Thyroid gland (tissue), 4 donors: Measurements from ENCODE around the gene CLDN5. TPM values are rescaled to one million over a fixed set of nuclear protein-coding genes. Genes with fewer than 3 reads are reported as not detected.

ENCODE experiments used
- DNase-seq, 2 donors: peaks; one replicate each; pipeline ENCODE4 v3.0.0-alpha.2; 2019
- H3K27ac ChIP-seq, 3 donors: fragments of 200-600 bp; sonication (generic); 1 replicate in 2 of 3; 2 replicates in 1 of 3; pipeline ENCODE4 v1.5.1; 2016 to 2019; ENCODE audit warnings: mild to moderate bottlenecking in 1 of 3, moderate library complexity in 1 of 3
- H3K27me3 ChIP-seq: fragments of 200-600 bp; sonication (generic); one replicate; pipeline ENCODE4 v1.5.1; 2019
- H3K36me3 ChIP-seq, 2 donors: fragments of 200-600 bp; sonication (generic); one replicate each; pipeline ENCODE4 v1.5.1; 2016 to 2019
- H3K4me1 ChIP-seq, 2 donors: fragments of 200-600 bp; sonication (generic); one replicate each; pipeline ENCODE4 v1.5.1; 2017 to 2019
- H3K4me3 ChIP-seq, 3 donors: fragments of 200-600 bp; sonication (generic); replicated peaks in 1 of 3; 1 replicate in 2 of 3; 2 replicates in 1 of 3; pipeline ENCODE4 v1.5.1; 2016; ENCODE audit warnings: mild to moderate bottlenecking in 1 of 3
- H3K9me3 ChIP-seq: fragments of 200-600 bp; sonication (generic); one replicate; pipeline ENCODE4 v1.5.1; 2017
- POLR2A ChIP-seq, 2 donors: fragments of 450-650 bp; IDR thresholded peaks; one replicate each; pipeline ENCODE4 v1.6.1; 2017; ENCODE audit warnings: antibody characterized with exemption in 2 of 2, mild to moderate bottlenecking in 2 of 2, moderate library complexity in 1 of 2
- WGBS, 2 donors: methylation state at CpG; one replicate each; pipeline ENCODE4 v1.1.5; 2017; 5-methylcytosine and 5-hydroxymethylcytosine counted together
- intact Hi-C: fragments of 100-400 bp; cut with DNase I; formaldehyde crosslinking; loops from one replicate; pipeline ENCODE4 v1.15.1; 2023
- total RNA-seq, 4 donors: library from RNA; depleted of rRNA; stranded (reverse); fragments of >200 nt; gene quantifications; one replicate each; pipeline ENCODE4 v1.2.3, GENCODE V29; 2016
- TF ChIP-seq, protein P1 (sequence below), 6 experiments: fragments of 200-600 bp in 3 of 6; fragments of 450-650 bp in 3 of 6; sonication (generic) in 3 of 6; IDR thresholded peaks; one replicate each; pipeline ENCODE4 v1.5.1; 2016 to 2019; ENCODE audit warnings: antibody characterized with exemption in 6 of 6, mild to moderate bottlenecking in 2 of 6, inconsistent platforms in 1 of 6, moderate library complexity in 1 of 6

CLDN5 gene
- total RNA-seq, 4 donors from 2014 or later: 71.8 to 303 (median 131) TPM

DNA sequence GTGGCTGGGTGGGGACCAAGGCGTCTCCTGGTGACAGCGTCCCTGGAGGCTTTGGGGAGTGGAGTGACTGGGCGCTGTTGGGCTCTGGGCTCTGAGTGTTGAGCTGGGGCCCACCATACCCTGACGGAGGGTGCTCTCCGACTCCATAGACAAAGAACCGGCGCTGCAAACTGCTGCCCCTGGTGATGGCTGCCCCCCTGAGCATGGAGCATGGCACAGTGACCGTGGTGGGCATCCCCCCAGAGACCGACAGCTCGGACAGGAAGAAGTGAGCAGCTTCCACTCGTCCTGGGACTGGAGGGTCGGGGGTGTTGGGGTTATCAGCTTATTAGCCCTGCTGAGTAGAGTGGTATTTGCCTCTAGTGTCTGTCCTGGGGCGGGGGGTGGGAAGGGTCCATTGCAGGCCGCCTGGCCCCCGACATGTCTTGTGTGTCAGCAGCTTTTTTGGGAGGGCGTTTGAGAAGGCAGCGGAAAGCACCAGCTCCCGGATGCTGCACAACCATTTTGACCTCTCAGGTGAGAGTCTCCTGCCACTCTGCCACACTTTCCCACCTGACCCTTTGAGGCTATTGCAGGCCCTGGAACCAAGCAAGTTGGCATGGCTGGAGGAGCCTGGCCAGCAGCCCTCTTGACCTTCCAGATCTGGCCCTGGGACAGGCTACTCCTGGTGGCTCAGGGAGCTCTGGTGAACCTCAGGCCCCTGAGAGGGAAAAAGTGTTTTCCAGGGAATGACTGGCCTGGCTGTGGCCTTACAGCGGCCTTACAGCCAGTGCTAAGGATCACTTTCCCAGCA, 7.6 kb downstream of the CLDN5 start:
- H3K9me3 ChIP-seq: no peaks in the 10 kb centered on the region
- H3K27ac ChIP-seq: no peak overlapping the region
- no peaks in the 10 kb centered on the region for H3K36me3 ChIP-seq
- no peaks in the 10 kb centered on the region for H3K4me1 ChIP-seq
- WGBS, 2 donors: 87 to 92% methylated on average over 10 to 19 of the region's 19 CpGs
- no peak overlapping the region for H3K4me3 ChIP-seq
- no peak for DNase-seq
- H3K27me3 ChIP-seq: no peaks in the 10 kb centered on the region
- TF ChIP-seq POLR2A (IDR thresholded peaks at IDR 0.05): no peak
- TF ChIP-seq, protein P1, sequence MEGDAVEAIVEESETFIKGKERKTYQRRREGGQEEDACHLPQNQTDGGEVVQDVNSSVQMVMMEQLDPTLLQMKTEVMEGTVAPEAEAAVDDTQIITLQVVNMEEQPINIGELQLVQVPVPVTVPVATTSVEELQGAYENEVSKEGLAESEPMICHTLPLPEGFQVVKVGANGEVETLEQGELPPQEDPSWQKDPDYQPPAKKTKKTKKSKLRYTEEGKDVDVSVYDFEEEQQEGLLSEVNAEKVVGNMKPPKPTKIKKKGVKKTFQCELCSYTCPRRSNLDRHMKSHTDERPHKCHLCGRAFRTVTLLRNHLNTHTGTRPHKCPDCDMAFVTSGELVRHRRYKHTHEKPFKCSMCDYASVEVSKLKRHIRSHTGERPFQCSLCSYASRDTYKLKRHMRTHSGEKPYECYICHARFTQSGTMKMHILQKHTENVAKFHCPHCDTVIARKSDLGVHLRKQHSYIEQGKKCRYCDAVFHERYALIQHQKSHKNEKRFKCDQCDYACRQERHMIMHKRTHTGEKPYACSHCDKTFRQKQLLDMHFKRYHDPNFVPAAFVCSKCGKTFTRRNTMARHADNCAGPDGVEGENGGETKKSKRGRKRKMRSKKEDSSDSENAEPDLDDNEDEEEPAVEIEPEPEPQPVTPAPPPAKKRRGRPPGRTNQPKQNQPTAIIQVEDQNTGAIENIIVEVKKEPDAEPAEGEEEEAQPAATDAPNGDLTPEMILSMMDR (IDR thresholded peaks at IDR 0.05): no peak
- intact Hi-C loops: no loop called here

DNA sequence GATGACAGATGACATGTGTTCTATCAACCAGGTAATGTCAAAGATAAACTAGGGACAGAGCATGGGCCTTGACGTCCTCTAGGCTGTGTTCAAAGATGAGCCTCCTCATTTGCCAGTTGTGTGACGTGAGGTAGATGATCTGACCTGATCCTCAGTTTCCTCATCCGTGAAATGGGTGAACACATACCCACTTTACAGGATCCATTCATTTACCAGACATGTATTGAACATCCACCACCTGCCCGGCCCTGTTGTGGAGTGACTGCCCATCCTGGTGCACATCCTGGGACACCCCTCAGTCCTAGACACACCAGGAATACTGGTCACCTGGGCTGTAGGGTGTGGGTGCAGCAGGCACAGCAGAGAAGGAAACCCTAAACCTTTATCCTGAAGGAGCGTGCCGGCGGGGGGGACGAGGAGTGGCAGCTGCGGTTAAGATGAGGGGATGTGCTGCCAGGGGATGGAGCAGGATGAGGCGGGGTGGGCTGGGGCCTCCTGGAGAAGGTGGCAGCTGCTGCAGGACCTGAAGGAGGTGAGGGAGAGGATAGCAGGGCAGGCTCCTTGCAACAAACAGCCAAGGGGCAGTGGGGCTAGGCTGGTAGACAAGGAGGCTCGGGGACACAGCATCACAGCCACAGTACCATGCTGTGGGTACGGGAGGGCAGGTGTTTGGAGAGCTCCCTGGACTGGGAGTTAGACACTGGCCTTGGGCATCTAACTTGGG, 8.4 kb downstream of the CLDN5 start:
- H3K36me3 ChIP-seq: no peaks in the 10 kb centered on the region
- no peak for DNase-seq
- no peaks in the 10 kb centered on the region for H3K4me1 ChIP-seq
- intact Hi-C loops: no loop called here
- no peak overlapping the region for H3K4me3 ChIP-seq
- 96 to 97% methylated on average over 12 of the region's 12 CpGs for WGBS, 2 donors
- H3K27me3 ChIP-seq: no peaks in the 10 kb centered on the region
- TF ChIP-seq, protein P1 (IDR thresholded peaks at IDR 0.05): no peak
- no peak for TF ChIP-seq POLR2A (IDR thresholded peaks at IDR 0.05)
- H3K27ac ChIP-seq: no peak overlapping the region
- no peaks in the 10 kb centered on the region for H3K9me3 ChIP-seq

DNA sequence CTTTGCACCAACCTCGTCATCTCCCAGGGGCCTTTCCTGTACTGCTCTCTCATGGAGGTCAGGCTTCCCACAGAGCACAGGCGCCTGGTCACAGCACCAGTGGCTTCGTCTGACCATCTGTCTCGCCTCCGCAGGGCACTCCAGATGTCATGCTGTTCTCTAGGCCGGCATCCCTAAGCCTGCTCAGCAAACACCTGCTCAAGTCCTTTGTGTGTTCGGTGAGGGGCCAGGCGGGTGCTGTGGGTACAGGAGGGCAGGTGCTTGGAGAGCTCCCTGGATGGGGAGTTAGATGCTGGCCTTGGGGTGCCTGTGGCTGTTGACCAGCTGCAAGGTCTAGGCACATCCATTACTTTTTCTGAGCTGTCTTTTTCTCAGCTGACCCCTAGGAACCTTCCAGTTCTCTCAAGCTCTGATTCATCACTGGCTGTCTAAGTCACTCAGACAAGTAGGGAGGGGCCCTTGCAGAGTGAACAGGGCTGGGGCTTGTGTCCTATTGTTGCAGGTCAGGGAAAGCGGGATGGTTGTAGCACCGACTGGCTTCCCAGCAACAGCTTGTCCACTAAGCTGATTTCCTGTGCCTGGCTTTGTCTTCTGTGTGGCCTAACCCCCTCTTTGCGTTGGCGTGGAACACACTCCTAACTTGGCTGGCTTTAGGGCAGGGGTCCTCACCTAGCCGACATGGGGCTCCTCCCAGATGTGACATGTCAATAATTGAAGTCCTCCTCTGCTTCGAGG, 9.2 kb downstream of the CLDN5 start:
- no peaks in the 10 kb centered on the region for H3K27me3 ChIP-seq
- WGBS, 2 donors: 89 to 93% methylated on average over 9 of the region's 14 CpGs
- H3K9me3 ChIP-seq: no peaks in the 10 kb centered on the region
- TF ChIP-seq, protein P1 (IDR thresholded peaks at IDR 0.05): no peak
- TF ChIP-seq POLR2A (IDR thresholded peaks at IDR 0.05): no peak
- DNase-seq: no peak
- H3K27ac ChIP-seq: no peak overlapping the region
- intact Hi-C loops: no loop called here
- H3K4me1 ChIP-seq: no peaks in the 10 kb centered on the region
- H3K36me3 ChIP-seq: no peaks in the 10 kb centered on the region
- H3K4me3 ChIP-seq: no peak overlapping the region

DNA sequence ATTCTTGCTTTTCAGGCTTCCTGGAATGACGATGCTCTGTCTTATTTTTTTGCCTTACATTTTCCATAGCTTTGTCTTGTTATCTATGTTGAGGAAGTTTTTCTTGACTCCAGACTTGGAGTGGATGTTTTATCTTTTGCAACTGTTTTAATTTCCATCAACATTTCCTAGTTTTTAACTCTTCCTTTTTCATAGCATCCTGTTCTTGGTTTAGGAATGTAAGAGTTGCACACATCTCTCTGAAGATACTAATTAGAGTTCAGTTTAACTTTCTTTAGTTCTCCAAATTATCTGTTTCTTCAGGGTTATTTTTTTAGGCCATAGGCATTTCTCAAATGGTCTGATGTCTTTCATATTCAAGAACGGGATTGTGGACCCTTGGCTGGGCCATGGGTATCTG, 10.4 kb downstream of the CLDN5 start:
- TF ChIP-seq, protein P1 (IDR thresholded peaks at IDR 0.05): no peak
- TF ChIP-seq POLR2A (IDR thresholded peaks at IDR 0.05): no peak
- Histone ChIP-seq H3K9me3 (no peaks in the 10 kb centered on the region), H3K4me3 (no peak overlapping the region), H3K36me3 (no peaks in the 10 kb centered on the region), H3K27ac (no peak overlapping the region), H3K4me1 (no peaks in the 10 kb centered on the region), H3K27me3 (no peaks in the 10 kb centered on the region)
- 50 to 74% methylated on average over 2 of the region's 2 CpGs for WGBS, 2 donors
- intact Hi-C loops: no loop called here
- DNase-seq: no peak
